MCF 10A (cell line): ENCODE data around the gene RAD50. TPM values are rescaled to one million over a fixed set of nuclear protein-coding genes. Genes with fewer than 3 reads are reported as not detected.

Experiments used
- BruUV-seq: library from RNA; stranded (reverse); fragments of 400-500 nt; replicated peaks from 2 replicates; lab custom pipeline; 2021; lab: Mats Ljungman, UMichigan
- CTCF ChIA-PET: fragments of 300-600 bp; sonication (Branson Sonifier 250); formaldehyde crosslinking; extraction: SDS; loops from one replicate; lab custom pipeline; 2021; ENCODE audit warnings: antibody characterized with exemption, inconsistent platforms; lab: Yijun Ruan, JAX
- POLR2A ChIA-PET: fragments of 300-600, 350-650 bp; sonication (Branson Sonifier 250); formaldehyde crosslinking; extraction: SDS; loops from one replicate; lab custom pipeline; 2020; ENCODE audit warnings: antibody characterized with exemption, inconsistent platforms; lab: Yijun Ruan, JAX
- DNase-seq: peaks from one replicate; pipeline ENCODE4 v3.0.0-alpha.2; 2018; ENCODE audit not compliant: unreplicated experiment
- H3K27ac Mint-ChIP-seq: one replicate; pipeline ENCODE4 v1.8.0; 2022; ENCODE audit warnings: mild to moderate bottlenecking, low read depth, mixed read lengths; ENCODE audit not compliant: unreplicated experiment
- H3K27me3 Mint-ChIP-seq: one replicate; pipeline ENCODE4 v1.8.0; 2022; ENCODE audit warnings: mixed read lengths; ENCODE audit not compliant: insufficient read depth, unreplicated experiment
- H3K36me3 Mint-ChIP-seq: one replicate; pipeline ENCODE4 v1.8.0; 2022; ENCODE audit warnings: mild to moderate bottlenecking, moderate library complexity, mixed read lengths; ENCODE audit not compliant: insufficient read depth, unreplicated experiment
- H3K4me1 Mint-ChIP-seq: one replicate; pipeline ENCODE4 v1.8.0; 2022; ENCODE audit warnings: mixed read lengths; ENCODE audit not compliant: insufficient read depth, unreplicated experiment
- H3K4me3 Mint-ChIP-seq: one replicate; pipeline ENCODE4 v1.8.0; 2022; ENCODE audit warnings: mild to moderate bottlenecking, moderate library complexity, mixed read lengths; ENCODE audit not compliant: unreplicated experiment
- H3K9me3 Mint-ChIP-seq: one replicate; pipeline ENCODE4 v1.8.0; 2022; ENCODE audit warnings: mixed read lengths; ENCODE audit not compliant: unreplicated experiment
- intact Hi-C: fragments of 100-400 bp; cut with micrococcal nuclease; formaldehyde crosslinking; loops from 2 replicates; pipeline ENCODE4 v1.14.1; 2022
- total RNA-seq: library from RNA; stranded (reverse); gene quantifications from 2 replicates; pipeline ENCODE4 v1.2.3, GENCODE V29; 2022
- TF ChIP-seq, protein P1 (sequence below): fragments of 200-600 bp; IDR thresholded peaks from one replicate; pipeline ENCODE4 v1.8.0; 2022; ENCODE audit warnings: antibody characterized with exemption, mild to moderate bottlenecking; ENCODE audit not compliant: unreplicated experiment

Gene RAD50
- total RNA-seq, 1 experiment from 2014 or later = 145 TPM

DNA sequence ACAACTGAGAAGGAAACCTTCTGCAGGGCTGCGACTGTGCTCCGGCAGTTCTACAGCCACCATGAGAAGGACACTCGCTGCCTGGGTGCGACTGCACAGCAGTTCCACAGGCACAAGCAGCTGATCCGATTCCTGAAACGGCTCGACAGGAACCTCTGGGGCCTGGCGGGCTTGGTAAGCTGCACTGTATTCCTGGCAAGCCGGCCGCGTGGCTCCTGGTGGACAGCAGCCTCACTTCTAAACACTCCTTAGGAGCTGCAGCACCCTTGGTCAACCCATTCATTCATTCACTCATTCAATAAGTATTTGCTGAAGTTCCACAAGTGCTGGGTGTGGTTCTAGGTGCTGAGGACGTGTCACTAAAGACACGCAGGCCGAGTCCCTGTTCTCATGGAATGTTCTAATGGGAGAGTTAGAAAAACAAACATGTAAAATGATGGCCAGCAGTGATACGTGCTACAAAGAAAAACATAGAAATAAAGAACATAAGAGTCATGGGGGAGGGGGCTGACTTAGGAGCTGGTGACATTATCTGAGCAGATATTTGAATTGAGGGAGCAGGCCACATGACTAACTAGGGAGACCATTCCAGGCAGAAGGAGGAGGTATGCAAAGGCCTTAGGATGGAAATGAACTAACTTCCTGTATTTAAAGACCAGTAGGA lies 123.1 kb downstream of the RAD50 start:
- peaks cover 32% of the 10 kb centered on the region for H3K4me1 Mint-ChIP-seq
- H3K4me3 Mint-ChIP-seq = no peak overlapping the region
- TF ChIP-seq, protein P1, sequence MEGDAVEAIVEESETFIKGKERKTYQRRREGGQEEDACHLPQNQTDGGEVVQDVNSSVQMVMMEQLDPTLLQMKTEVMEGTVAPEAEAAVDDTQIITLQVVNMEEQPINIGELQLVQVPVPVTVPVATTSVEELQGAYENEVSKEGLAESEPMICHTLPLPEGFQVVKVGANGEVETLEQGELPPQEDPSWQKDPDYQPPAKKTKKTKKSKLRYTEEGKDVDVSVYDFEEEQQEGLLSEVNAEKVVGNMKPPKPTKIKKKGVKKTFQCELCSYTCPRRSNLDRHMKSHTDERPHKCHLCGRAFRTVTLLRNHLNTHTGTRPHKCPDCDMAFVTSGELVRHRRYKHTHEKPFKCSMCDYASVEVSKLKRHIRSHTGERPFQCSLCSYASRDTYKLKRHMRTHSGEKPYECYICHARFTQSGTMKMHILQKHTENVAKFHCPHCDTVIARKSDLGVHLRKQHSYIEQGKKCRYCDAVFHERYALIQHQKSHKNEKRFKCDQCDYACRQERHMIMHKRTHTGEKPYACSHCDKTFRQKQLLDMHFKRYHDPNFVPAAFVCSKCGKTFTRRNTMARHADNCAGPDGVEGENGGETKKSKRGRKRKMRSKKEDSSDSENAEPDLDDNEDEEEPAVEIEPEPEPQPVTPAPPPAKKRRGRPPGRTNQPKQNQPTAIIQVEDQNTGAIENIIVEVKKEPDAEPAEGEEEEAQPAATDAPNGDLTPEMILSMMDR = no peak
- intact Hi-C loops = no loop called here
- POLR2A ChIA-PET = no interaction called here
- no peaks in the 10 kb centered on the region for H3K27me3 Mint-ChIP-seq
- H3K36me3 Mint-ChIP-seq = no peaks in the 10 kb centered on the region
- H3K27ac Mint-ChIP-seq = no peak overlapping the region
- no peak for DNase-seq
- no TSS peak for BruUV-seq
- no peaks in the 10 kb centered on the region for H3K9me3 Mint-ChIP-seq
- CTCF ChIA-PET = interaction anchor here (0.6 to 1.4 kb wide), 4 partner anchors 10 to 159 kb away, joined by 3 to 4 read pairs (median 4); partner anchors contain the start of gene IL13

DNA sequence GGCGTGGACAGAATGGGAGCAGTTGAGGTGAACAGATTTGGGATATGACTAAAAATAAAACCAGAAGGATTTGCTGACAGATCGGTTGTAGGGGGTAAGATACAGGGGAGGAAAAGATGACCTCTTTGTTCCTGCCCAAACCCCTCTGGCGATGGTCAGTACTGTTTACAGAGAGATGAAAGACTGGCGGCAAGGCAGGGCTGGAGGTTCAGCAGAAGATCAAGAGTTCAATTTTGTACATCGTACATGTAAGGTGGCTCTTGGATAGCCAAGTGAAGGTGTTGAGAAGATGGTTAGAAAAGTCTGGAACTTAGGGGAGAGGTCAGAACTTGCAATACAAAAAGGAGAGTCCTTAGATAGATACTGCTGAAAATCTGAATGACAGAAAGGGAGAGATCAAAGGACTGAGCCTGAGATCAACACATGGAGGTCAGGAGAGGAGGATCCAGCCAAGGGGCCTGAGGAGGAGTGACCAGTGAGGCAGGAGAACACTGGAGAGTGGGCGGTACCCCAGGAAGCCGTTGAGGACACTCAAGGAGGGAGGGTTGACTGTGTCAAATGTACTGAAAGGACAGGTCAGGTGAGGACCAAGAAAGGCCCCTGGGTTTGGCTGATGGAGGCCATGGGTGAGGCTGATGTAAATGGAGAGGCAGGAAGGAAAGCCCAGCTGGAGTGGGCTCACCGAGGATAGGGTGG lies 124.2 kb downstream of the RAD50 start:
- H3K9me3 Mint-ChIP-seq = no peaks in the 10 kb centered on the region
- TF ChIP-seq, protein P1 = no peak
- no TSS peak for BruUV-seq
- intact Hi-C loops = no loop called here
- no peak overlapping the region for H3K4me3 Mint-ChIP-seq
- peaks cover 22% of the 10 kb centered on the region for H3K4me1 Mint-ChIP-seq
- POLR2A ChIA-PET = no interaction called here
- no peak for DNase-seq
- CTCF ChIA-PET = no interaction called here
- no peak overlapping the region for H3K27ac Mint-ChIP-seq
- no peaks in the 10 kb centered on the region for H3K36me3 Mint-ChIP-seq
- no peaks in the 10 kb centered on the region for H3K27me3 Mint-ChIP-seq

DNA sequence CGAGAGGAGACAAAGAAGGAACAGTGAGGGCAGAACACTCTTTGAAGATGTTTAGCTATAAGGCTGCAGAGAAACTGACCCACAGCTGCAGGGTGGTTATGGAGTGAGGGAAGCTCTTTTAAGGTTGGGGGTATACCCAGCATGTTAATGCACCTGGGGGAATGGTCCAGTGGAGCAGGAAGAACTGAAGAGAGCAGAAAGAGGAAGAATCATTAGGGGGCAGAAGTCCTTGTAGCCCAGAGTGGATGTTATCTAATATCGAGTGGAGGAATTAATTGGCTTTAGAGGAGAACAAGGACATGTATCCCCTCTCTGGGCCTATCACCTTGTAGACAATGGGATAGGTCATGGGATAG lies 124.7 kb downstream of the RAD50 start:
- intact Hi-C loops = no loop called here
- CTCF ChIA-PET = no interaction called here
- BruUV-seq = no TSS peak

DNA sequence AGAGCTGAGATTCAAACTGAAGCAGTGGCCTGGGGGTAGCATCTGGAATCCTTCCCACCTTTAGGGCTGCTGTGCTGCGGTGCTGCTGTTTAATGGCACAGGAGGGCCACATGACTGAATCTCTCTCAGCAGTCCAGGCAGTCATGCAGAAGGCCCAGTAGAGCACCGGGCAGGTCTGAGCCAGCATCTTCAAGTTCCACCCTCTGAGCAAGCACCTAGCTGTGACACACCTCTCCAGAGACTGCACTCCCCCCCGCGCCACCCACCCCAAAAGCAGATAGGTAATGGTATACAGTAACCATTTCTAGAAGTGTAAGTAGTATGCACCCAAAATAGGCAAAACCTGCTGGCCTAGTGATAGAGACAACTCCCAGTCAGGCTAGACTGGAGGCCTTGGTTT lies 125.2 kb downstream of the RAD50 start:
- H3K27me3 Mint-ChIP-seq = no peaks in the 10 kb centered on the region
- ChIA-PET CTCF (interaction anchor here (0.6 to 0.8 kb wide), 4 partner anchors 155 to 1281 kb away, joined by 3 to 4 read pairs (median 4); no protein-coding TSS in a partner anchor), POLR2A (no interaction called here)
- no peaks in the 10 kb centered on the region for H3K9me3 Mint-ChIP-seq
- DNase-seq = no peak
- H3K4me3 Mint-ChIP-seq = no peak overlapping the region
- H3K27ac Mint-ChIP-seq = no peak overlapping the region
- no TSS peak for BruUV-seq
- peaks cover 16% of the 10 kb centered on the region for H3K4me1 Mint-ChIP-seq
- TF ChIP-seq, protein P1 = no peak
- H3K36me3 Mint-ChIP-seq = peaks cover 4% of the 10 kb centered on the region
- intact Hi-C loops = no loop called here

More for the DNA sequence above, 124.7 kb downstream of the RAD50 start:
- Mint-ChIP-seq H3K27ac (no peak overlapping the region), H3K9me3 (no peaks in the 10 kb centered on the region), H3K27me3 (no peaks in the 10 kb centered on the region), H3K36me3 (no peaks in the 10 kb centered on the region), H3K4me1 (peaks cover 21% of the 10 kb centered on the region), H3K4me3 (no peak overlapping the region)
- DNase-seq = no peak
- TF ChIP-seq, protein P1 = no peak
- POLR2A ChIA-PET = no interaction called here
